HepG2 (cell line): ENCODE data around the gene BMPR1B.

Experiments
- SPEN ChIP-seq: sonication (generic); formaldehyde crosslinking; IDR thresholded peaks from 2 replicates; pipeline ENCODE4 v1.5.1; 2020; ENCODE audit warnings: low read depth, mild to moderate bottlenecking, missing genetic modification reagents
- ZSCAN29 ChIP-seq: sonication (generic); formaldehyde crosslinking; conservative IDR thresholded peaks from 2 replicates; pipeline ENCODE4 v1.4.0; 2020; ENCODE audit warnings: mild to moderate bottlenecking, missing genetic modification reagents

DNA sequence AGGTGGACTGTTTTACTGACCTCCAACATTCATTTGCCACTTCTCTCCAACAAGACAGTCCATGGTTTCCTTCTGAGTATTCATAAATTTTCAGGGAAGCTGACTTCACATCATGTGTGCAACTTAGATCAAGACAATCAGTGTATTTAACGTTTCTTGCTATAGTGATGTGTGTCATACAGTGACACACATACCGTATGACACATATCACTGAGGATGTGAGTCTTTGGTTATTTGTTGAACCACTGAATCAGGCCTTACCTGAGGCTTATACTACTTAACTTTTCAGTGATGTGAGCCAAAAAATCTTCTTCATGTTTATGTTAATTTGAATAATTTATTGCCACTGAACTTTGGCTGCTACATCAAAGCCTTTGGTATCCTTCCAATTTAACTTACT, 166.8 kb downstream of the BMPR1B start:
- no peak for TF ChIP-seq ZSCAN29 (CRISPR knock-in tag)
- no peak for TF ChIP-seq SPEN (CRISPR knock-in tag)
